Heart left ventricle (tissue), 16 donors: Measurements from ENCODE around the gene CCSER1. TPM values are rescaled to one million over a fixed set of nuclear protein-coding genes. Genes with fewer than 3 reads are reported as not detected.

Source experiments
- ATAC-seq, 4 donors: fragments of 200-7000 bp; cut with Tn5 transposase; one replicate each; pipeline ENCODE4 v1.9.1; 2020 to 2022; ENCODE audit warnings: moderate library complexity in 4 of 4, mild to moderate bottlenecking in 3 of 4, moderate number of reproducible peaks in 1 of 4
- DNase-seq, 5 donors: peaks; one replicate each; pipeline ENCODE4 v3.0.0-alpha.2; 2020
- H3K27ac ChIP-seq, 12 donors: fragments of 200-600 bp; sonication (generic) in 4 of 12; one replicate each; pipeline versions ENCODE4 v1.5.0 to v1.8.0; 2016 to 2022; ENCODE audit warnings: mild to moderate bottlenecking in 2 of 12
- H3K27me3 ChIP-seq, 9 donors: fragments of 200-600 bp; sonication (generic) in 2 of 9; one replicate each; pipeline versions ENCODE4 v1.5.1 to v1.8.0; 2016 to 2022; ENCODE audit warnings: mild to moderate bottlenecking in 3 of 9
- H3K36me3 ChIP-seq, 9 donors: fragments of 200-600 bp; sonication (generic) in 2 of 9; one replicate each; pipeline versions ENCODE4 v1.5.0 to v1.8.0; 2018 to 2022; ENCODE audit warnings: mild to moderate bottlenecking in 2 of 9
- H3K4me1 ChIP-seq, 12 donors: fragments of 200-600 bp; sonication (generic) in 4 of 12; one replicate each; pipeline versions ENCODE4 v1.5.0 to v1.8.0; 2016 to 2022; ENCODE audit warnings: mild to moderate bottlenecking in 3 of 12
- H3K4me3 ChIP-seq, 12 donors: fragments of 200-600 bp; sonication (generic) in 4 of 12; one replicate each; pipeline versions ENCODE4 v1.5.0 to v1.8.0; 2017 to 2022; ENCODE audit warnings: mild to moderate bottlenecking in 9 of 12, moderate library complexity in 4 of 12
- H3K9me3 ChIP-seq, 12 donors: fragments of 200-600 bp; sonication (generic) in 4 of 12; one replicate each; pipeline versions ENCODE4 v1.5.0 to v1.8.0; 2016 to 2022; ENCODE audit warnings: mild to moderate bottlenecking in 1 of 12
- POLR2A ChIP-seq, 2 donors: fragments of 450-650 bp; IDR thresholded peaks; one replicate each; pipeline ENCODE4 v1.6.1; 2017; ENCODE audit warnings: antibody characterized with exemption in 2 of 2, mild to moderate bottlenecking in 2 of 2, moderate library complexity in 2 of 2
- WGBS, 4 donors: extraction: QIAGEN DNeasy Blood & Tissue Kit in 2 of 4; methylation state at CpG; one replicate each; pipeline versions ENCODE4 v1.1.5 to v1.1.7; 2013 to 2018; 5-methylcytosine and 5-hydroxymethylcytosine counted together
- intact Hi-C, 10 donors: fragments of 100-400 bp; cut with DNase I; formaldehyde crosslinking; loops; one replicate each; pipeline versions ENCODE4 v1.11.1 to v1.14.2; 2022
- polyA plus RNA-seq, 2 donors: library from polyadenylated mRNA; stranded (reverse); fragments of 200-250 nt; gene quantifications; one replicate each; pipeline ENCODE4 v1.2.3, GENCODE V29; 2013
- total RNA-seq, 9 donors: library from RNA; depleted of rRNA in 2 of 9; stranded (reverse); fragments of >200 nt in 2 of 9; fragmentation: NEBNext Ultra II Directional in 3 of 9; extraction: Animal tissue kit (Norgen Biotek cat#: 25700) in 3 of 9; gene quantifications; one replicate each; pipeline versions ENCODE4 v1.1.0 to v1.2.4, GENCODE V29; 2016 to 2023
- TF ChIP-seq, protein P1 (sequence below), 12 donors: fragments of 200-600 bp; sonication (generic) in 4 of 12; IDR thresholded peaks; one replicate each; pipeline versions ENCODE4 v1.5.0 to v1.8.0; 2018 to 2022; ENCODE audit warnings: antibody characterized with exemption in 12 of 12, mild to moderate bottlenecking in 5 of 12
- donor health status: ischemic (EF 13 %, LVEDD 7.1; RV severe dilation, severe dysfunction).
- donor health status: healthy with polysubstance abuse.
- donor health status: DM: no; HTN: yes; CAD: no.
- donor health status: DM: no; HTN: no; CAD: no.
- donor health status: ischemic (EF 25% LVEDD 6.9; RV normal size, moderate dysfunction).
- donor health status: ischemic (EF 25% LVEDD 5.7; RV mildly dilated, moderate dysfunction).
- donor health status: healthy.
- donor health status: DM: yes; HTN: yes; CAD: no.
- donor health status: ischemic (EF 35%, LVEDD 5.7; RV mildly dilated, moderate dysfunction).
- donor health status: nonischemic (EF 11% LVEDD 7.7; RV severe dilation, severe dysfunction).
- donor health status: DM: yes; HTN: yes; CAD: no.
- donor health status: PGD.
- donor health status: ischemic (EF 29% LVEDD 5.4; RV normal size, mild dysfunction).
- donor health status: nonischemic (EF 23%, LVEDD 6.1; RV moderate dilation, normal function).

CCSER1 gene
- total and polyA plus RNA-seq, 11 donors = 2.5 to 15.8 (median 12.2) TPM

DNA sequence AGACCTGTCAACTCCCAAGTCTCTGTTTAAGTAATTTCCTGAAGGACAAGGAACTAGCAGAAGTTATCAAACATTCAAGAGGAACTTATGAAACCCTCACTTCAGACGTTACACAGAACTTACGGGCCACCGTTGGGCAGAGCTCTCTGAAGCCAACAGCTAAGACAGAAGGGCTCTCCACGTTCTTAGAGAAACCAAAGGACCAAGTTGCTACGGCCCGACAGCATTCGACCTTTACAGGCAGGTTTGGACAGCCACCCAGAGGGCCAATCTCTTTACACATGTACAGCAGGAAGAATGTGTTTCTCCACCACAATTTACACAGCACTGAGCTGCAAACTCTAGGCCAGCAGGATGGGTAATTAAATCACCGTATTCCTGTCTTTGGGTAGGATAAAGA is 1471.5 kb downstream of the CCSER1 start:
- Histone ChIP-seq H3K27ac (no peak overlapping the region), H3K4me1 (no peaks in the 10 kb centered on the region), H3K9me3 (peaks cover 0 to 7% (median 0%) of the 10 kb centered on the region in 12 donors), H3K36me3 (no peaks in the 10 kb centered on the region), H3K27me3 (no peaks in the 10 kb centered on the region), H3K4me3 (no peak overlapping the region)
- 79 to 83% (median 81%) methylated on average over 8 of the region's 8 CpGs for WGBS, 4 donors
- intact Hi-C loops = no loop called here
- DNase-seq (no peak), ATAC-seq (no peak)
- TF ChIP-seq POLR2A (IDR thresholded peaks at IDR 0.05) = no peak
- TF ChIP-seq, protein P1, sequence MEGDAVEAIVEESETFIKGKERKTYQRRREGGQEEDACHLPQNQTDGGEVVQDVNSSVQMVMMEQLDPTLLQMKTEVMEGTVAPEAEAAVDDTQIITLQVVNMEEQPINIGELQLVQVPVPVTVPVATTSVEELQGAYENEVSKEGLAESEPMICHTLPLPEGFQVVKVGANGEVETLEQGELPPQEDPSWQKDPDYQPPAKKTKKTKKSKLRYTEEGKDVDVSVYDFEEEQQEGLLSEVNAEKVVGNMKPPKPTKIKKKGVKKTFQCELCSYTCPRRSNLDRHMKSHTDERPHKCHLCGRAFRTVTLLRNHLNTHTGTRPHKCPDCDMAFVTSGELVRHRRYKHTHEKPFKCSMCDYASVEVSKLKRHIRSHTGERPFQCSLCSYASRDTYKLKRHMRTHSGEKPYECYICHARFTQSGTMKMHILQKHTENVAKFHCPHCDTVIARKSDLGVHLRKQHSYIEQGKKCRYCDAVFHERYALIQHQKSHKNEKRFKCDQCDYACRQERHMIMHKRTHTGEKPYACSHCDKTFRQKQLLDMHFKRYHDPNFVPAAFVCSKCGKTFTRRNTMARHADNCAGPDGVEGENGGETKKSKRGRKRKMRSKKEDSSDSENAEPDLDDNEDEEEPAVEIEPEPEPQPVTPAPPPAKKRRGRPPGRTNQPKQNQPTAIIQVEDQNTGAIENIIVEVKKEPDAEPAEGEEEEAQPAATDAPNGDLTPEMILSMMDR (IDR thresholded peaks at IDR 0.05) = no peak

DNA sequence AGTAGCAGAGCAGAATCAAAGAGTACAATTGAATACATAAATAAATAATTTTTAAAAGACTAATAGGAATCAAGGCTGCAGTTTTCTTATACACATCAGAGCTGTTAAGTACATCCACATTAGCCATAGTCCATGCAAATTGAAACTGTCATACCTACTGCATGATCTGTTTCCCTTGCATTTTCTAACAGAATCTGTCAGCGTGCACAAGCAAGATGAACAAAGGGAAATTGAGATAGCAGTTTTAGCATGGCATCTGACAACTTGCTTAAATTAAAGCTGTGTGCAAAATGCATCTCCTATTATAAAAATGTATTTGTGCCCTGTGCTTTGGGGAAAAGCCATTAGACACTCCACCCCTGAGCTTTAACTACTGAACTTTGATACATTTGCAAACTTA is 1473.1 kb downstream of the CCSER1 start:
- TF ChIP-seq POLR2A (IDR thresholded peaks at IDR 0.05) = no peak
- TF ChIP-seq, protein P1 (IDR thresholded peaks at IDR 0.05) = no peak
- intact Hi-C loops = no loop called here
- no peaks in the 10 kb centered on the region for H3K36me3 ChIP-seq
- H3K9me3 ChIP-seq = no peaks in the 10 kb centered on the region
- DNase-seq = no peak
- H3K4me3 ChIP-seq = no peak overlapping the region
- ATAC-seq = no peak
- 58 to 82% (median 76%) methylated on average over 1 of the region's 1 CpG for WGBS, 4 donors
- no peaks in the 10 kb centered on the region for H3K27me3 ChIP-seq
- no peak overlapping the region for H3K27ac ChIP-seq
- H3K4me1 ChIP-seq = no peaks in the 10 kb centered on the region

DNA sequence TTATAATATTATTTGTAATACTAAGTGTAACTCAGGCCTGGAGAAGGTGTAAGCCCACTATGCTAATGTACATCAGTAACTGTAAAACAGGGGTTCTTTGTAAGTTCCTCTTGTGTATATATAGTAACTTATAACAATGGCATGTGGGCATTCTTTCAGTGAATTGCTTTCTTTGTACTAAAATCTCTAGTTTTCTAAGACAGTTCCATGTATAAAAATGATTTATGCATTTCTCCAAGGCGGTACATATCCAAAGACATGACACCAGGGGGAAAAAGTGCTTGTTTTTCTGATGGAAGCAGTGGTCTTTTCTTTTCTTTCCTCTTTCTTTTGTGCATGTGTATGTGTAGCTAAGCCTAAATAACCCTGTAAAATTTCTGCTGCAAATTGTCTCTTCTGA is 1474.2 kb downstream of the CCSER1 start:
- WGBS, 4 donors = 65 to 78% (median 75%) methylated on average over 1 of the region's 1 CpG
- intact Hi-C loops = no loop called here
- ATAC-seq = no peak

GRCh38 chr4:91611782-91612181 is 1484.6 kb downstream of the CCSER1 start:
- WGBS, 4 donors = 76 to 79% (median 79%) methylated on average over 5 of the region's 5 CpGs
- intact Hi-C loops = no loop called here
- no peak for TF ChIP-seq POLR2A (IDR thresholded peaks at IDR 0.05)
- TF ChIP-seq, protein P1 (IDR thresholded peaks at IDR 0.05) = no peak

More for the DNA sequence above, 1474.2 kb downstream of the CCSER1 start:
- Histone ChIP-seq H3K36me3 (no peaks in the 10 kb centered on the region), H3K27me3 (no peaks in the 10 kb centered on the region), H3K27ac (no peak overlapping the region), H3K4me3 (no peak overlapping the region), H3K4me1 (no peaks in the 10 kb centered on the region), H3K9me3 (no peaks in the 10 kb centered on the region)
- DNase-seq = no peak
- TF ChIP-seq, protein P1 (IDR thresholded peaks at IDR 0.05) = no peak
- no peak for TF ChIP-seq POLR2A (IDR thresholded peaks at IDR 0.05)

More at GRCh38 chr4:91611782-91612181, 1484.6 kb downstream of the CCSER1 start:
- DNase-seq = no peak
- Histone ChIP-seq H3K27me3 (no peaks in the 10 kb centered on the region), H3K36me3 (no peaks in the 10 kb centered on the region), H3K4me1 (no peaks in the 10 kb centered on the region), H3K4me3 (no peak overlapping the region), H3K9me3 (peaks cover 0 to 10% (median 0%) of the 10 kb centered on the region in 12 donors), H3K27ac (no peak overlapping the region)
- no peak for ATAC-seq
